B cell (primary cell): ENCODE results near the gene CPEB3.

Experiments
- EZH2 ChIP-seq: IDR thresholded peaks from 2 replicates; pipeline ENCODE4 v1.6.1; 2012; ENCODE audit warnings: borderline replicate concordance, low read depth, mild to moderate bottlenecking, moderate library complexity, low read length; ENCODE audit not compliant: insufficient read depth, poor library complexity, severe bottlenecking
- TF ChIP-seq, protein P1 (sequence below): fragments of 200-600 bp; IDR thresholded peaks from one replicate; pipeline ENCODE4 v1.8.0; 2022; ENCODE audit warnings: antibody characterized with exemption, mild to moderate bottlenecking

DNA sequence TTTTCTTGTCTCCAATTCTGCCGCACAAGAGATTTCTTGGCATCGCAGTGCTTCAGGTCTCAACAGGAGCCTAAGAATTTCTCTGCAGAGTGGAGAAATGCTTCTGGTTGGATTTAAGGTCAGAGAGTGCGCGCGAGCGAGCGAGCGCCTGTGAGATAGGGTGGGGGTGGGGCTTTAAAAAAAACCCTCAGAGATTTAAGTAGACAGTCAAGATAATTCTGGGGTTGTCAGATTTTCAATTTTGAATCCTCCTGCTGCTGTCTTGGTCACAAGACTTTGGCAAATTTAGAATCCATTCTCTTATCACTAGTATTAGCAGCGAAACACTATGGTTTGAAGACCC lies 49.7 kb downstream of the CPEB3 start:
- TF ChIP-seq, protein P1, sequence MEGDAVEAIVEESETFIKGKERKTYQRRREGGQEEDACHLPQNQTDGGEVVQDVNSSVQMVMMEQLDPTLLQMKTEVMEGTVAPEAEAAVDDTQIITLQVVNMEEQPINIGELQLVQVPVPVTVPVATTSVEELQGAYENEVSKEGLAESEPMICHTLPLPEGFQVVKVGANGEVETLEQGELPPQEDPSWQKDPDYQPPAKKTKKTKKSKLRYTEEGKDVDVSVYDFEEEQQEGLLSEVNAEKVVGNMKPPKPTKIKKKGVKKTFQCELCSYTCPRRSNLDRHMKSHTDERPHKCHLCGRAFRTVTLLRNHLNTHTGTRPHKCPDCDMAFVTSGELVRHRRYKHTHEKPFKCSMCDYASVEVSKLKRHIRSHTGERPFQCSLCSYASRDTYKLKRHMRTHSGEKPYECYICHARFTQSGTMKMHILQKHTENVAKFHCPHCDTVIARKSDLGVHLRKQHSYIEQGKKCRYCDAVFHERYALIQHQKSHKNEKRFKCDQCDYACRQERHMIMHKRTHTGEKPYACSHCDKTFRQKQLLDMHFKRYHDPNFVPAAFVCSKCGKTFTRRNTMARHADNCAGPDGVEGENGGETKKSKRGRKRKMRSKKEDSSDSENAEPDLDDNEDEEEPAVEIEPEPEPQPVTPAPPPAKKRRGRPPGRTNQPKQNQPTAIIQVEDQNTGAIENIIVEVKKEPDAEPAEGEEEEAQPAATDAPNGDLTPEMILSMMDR, result no peak
- TF ChIP-seq EZH2, result no peak
